Neutrophil (primary cell): ENCODE data around the gene PLEKHH3.
"Not testable (repeated sequence)": the region's sequence is repeated elsewhere in the genome, so short reads cannot be mapped to it uniquely, and the experiment has no call there.

Source experiments
- H3K27ac ChIP-seq: fragments of 200-600 bp; sonication (generic); 2 replicates; pipeline ENCODE4 v1.5.1; 2016; ENCODE audit warnings: mild to moderate bottlenecking, moderate library complexity
- H3K27me3 ChIP-seq: fragments of 200-600 bp; sonication (generic); 2 replicates; pipeline ENCODE4 v1.6.0; 2016; ENCODE audit warnings: mild to moderate bottlenecking
- H3K36me3 ChIP-seq: fragments of 200-600 bp; sonication (generic); 2 replicates; pipeline ENCODE4 v1.5.1; 2017
- H3K4me1 ChIP-seq, 2 experiments: fragments of 200-600 bp in 1 of 2; sonication (generic) in 1 of 2; 1 replicate in 1 of 2; 2 replicates in 1 of 2; pipeline versions ENCODE4 v1.5.1 to v1.6.1; 2013 to 2016; ENCODE audit warnings: low read depth in 1 of 2, low read length in 1 of 2, mild to moderate bottlenecking in 1 of 2, moderate library complexity in 1 of 2; ENCODE audit not compliant: control insufficient read depth in 1 of 2, insufficient read depth in 1 of 2
- H3K4me3 ChIP-seq, 2 experiments: fragments of 200-600 bp in 1 of 2; sonication (generic) in 1 of 2; 1 replicate in 1 of 2; 2 replicates in 1 of 2; pipeline ENCODE4 v1.5.1; 2013 to 2016; ENCODE audit warnings: low read depth in 1 of 2, low read length in 1 of 2, mild to moderate bottlenecking in 1 of 2, moderate library complexity in 1 of 2
- H3K9me3 ChIP-seq: fragments of 200-600 bp; sonication (generic); 2 replicates; pipeline ENCODE4 v1.5.1; 2016
- TF ChIP-seq, protein P1 (sequence below): fragments of 200-600 bp; sonication (generic); IDR thresholded peaks from 2 replicates; pipeline ENCODE4 v1.5.1; 2016; ENCODE audit warnings: antibody characterized with exemption

The PLEKHH3 gene

DNA sequence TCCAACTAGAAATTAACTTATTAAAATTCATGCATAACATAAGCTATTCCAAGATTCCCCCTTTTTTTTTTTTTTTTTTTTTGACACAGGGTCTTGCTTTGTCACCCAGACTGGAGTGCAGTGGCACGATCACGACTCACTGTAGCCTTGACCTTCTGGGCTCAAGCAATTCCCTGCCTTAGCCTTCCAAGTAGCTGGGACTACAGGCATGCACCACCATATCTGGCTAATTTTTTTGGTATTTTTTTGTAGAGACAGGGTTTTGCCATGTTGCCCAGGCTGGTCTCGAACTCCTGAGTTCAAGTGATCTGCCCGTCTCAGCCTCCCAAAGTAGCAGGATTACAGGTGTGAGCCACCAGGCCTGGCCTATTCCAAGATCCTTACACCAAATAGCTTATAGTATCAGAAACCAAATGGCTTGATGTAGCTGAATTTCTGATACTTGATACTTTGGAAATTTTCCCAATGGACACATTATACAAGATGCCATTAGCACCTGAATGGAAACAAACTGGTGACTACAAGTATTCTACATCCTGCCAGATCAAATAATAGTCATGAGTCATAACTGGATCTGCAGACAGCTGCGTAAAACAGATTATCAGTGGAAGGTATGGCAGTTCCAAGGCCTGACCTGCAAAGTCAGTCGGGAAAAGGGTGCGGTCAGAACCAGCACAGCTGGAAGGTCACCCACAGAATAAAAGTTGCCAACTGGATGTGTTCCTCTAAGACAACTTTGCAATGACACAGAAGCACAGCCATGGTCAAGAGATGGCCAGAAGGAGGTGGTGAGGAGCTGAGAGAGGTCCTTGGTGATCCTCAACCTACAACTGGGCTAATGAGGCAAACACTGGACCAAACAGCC lies 52.8 kb downstream of the PLEKHH3 start:
- Histone ChIP-seq H3K4me3 (no peak overlapping the region), H3K4me1 (peaks cover 4 to 11% of the 10 kb centered on the region in 2 experiments), H3K36me3 (no peaks in the 10 kb centered on the region), H3K9me3 (no peaks in the 10 kb centered on the region), H3K27me3 (no peaks in the 10 kb centered on the region), H3K27ac (no peak overlapping the region)
- TF ChIP-seq, protein P1, sequence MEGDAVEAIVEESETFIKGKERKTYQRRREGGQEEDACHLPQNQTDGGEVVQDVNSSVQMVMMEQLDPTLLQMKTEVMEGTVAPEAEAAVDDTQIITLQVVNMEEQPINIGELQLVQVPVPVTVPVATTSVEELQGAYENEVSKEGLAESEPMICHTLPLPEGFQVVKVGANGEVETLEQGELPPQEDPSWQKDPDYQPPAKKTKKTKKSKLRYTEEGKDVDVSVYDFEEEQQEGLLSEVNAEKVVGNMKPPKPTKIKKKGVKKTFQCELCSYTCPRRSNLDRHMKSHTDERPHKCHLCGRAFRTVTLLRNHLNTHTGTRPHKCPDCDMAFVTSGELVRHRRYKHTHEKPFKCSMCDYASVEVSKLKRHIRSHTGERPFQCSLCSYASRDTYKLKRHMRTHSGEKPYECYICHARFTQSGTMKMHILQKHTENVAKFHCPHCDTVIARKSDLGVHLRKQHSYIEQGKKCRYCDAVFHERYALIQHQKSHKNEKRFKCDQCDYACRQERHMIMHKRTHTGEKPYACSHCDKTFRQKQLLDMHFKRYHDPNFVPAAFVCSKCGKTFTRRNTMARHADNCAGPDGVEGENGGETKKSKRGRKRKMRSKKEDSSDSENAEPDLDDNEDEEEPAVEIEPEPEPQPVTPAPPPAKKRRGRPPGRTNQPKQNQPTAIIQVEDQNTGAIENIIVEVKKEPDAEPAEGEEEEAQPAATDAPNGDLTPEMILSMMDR, result no peak

DNA sequence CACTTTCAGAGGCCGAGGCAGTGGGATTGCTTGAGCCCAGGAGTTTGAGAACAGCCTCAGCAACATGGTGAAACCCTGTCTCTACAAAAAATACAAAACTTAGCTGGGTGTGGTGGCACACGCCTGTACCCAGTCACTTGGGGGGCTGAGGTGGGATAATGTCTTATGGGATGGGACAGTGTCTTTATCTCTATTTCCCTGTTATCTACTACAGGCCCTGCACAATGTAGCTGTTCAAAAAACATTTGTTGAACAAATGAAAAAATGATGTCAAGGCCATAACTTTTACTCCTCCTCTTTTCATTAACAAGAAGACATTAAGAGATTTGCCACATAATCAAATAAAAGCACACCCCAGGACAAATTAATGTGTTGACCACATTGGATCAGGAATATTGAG lies 53.5 kb downstream of the PLEKHH3 start:
- H3K27me3 ChIP-seq, result no peaks in the 10 kb centered on the region
- H3K4me3 ChIP-seq, result no peak overlapping the region
- H3K4me1 ChIP-seq, result peaks cover 0 to 4% of the 10 kb centered on the region in 2 experiments
- H3K27ac ChIP-seq, result no peak overlapping the region
- no peaks in the 10 kb centered on the region for H3K9me3 ChIP-seq
- TF ChIP-seq, protein P1, result no peak
- no peaks in the 10 kb centered on the region for H3K36me3 ChIP-seq

DNA sequence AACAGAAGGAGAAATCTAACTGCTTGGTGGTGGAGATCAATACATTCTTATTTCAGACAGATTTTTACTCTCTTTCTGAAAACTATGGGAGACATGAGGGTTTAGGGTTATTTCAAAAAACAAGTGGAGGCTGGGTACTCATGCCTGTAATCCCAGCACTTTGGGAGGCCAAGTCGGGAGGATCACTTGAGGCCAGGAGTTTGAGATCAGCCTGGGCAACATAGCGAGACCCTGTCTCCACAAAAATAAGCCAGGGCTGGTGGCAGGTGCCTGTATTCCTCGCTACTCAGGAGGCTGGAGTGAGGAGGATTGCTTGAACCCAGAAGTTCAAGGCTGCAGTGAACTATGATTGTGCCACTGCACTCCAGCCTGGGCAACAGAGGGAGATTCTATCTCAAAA lies 54.8 kb downstream of the PLEKHH3 start:
- not testable (repeated sequence) for H3K9me3 ChIP-seq, H3K27me3 ChIP-seq, H3K4me1 ChIP-seq, H3K36me3 ChIP-seq, H3K4me3 ChIP-seq, H3K27ac ChIP-seq

DNA sequence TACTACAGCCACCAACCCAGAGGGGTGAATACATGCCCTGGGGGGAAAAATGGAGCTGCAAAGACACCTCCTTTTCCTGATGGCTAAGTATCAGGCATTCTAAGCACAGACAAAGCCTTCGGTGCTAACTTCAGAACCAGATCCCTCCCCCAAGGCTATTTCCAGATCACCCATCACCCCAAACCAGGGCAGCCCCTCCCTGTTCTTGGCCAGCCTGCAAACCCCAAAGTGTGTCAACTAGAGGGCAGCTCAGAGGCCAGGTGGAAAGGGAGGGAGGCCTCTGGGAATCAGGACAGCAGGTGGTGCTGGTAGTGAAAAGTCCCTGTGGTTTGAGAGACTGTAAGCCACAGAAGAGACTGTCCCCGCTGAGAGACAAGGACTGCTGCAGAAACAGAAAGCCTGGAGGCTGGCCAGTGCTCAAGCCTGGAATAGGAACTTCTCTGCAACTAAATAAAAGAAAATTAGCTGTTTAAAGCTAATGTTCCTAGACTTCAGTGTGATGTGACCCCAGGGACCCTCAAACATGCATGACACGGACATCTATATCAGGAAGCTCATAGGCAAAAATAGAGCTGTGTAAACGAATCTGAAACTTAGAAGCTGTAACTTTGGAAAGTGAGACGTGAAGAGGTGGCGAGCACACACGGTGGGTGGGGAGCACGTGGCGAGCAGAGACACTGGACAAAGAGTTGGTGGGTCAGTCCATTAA lies 58.2 kb downstream of the PLEKHH3 start:
- Histone ChIP-seq H3K4me3 (no peak overlapping the region), H3K4me1 (no peaks in the 10 kb centered on the region), H3K36me3 (peaks cover 20% of the 10 kb centered on the region), H3K27me3 (no peaks in the 10 kb centered on the region), H3K9me3 (no peaks in the 10 kb centered on the region), H3K27ac (no peak overlapping the region)
- TF ChIP-seq, protein P1, result no peak

DNA sequence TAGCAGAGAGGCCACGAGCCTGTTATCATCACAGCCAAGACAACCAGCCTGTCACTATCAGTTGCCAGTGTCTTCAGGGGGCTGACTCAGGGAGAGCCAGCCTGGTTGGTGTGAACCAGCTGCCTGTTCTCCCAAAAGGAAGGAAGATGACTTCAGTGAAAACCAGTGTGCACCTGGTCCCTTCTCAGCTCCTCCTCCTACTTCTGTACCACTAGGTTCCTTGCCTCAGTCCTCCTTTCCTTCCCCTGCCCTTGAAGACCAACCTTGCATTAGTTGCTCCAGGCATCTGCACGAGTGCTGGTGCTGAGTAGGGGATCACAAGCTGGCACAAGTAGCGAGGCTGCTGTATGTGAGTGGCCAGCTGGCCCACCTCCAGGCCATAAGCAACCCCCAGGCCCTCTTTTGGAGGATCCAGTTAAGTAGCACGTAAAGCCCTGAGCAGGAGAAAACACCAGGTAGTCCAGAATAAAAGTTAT lies 58.8 kb downstream of the PLEKHH3 start:
- TF ChIP-seq, protein P1, result no peak
- H3K36me3 ChIP-seq, result peaks cover 23% of the 10 kb centered on the region
- no peaks in the 10 kb centered on the region for H3K27me3 ChIP-seq
- H3K4me1 ChIP-seq, result no peaks in the 10 kb centered on the region
- H3K9me3 ChIP-seq, result no peaks in the 10 kb centered on the region
- no peak overlapping the region for H3K27ac ChIP-seq
- no peak overlapping the region for H3K4me3 ChIP-seq
